Neural cell (in vitro differentiated cells): ENCODE data around the gene SZT2. TPM values are rescaled to one million over a fixed set of nuclear protein-coding genes. Genes with fewer than 3 reads are reported as not detected.
"Not testable (repeated sequence)": the region's sequence is repeated elsewhere in the genome, so short reads cannot be mapped to it uniquely, and the experiment has no call there.

Experiments used
- H2AFZ ChIP-seq: fragments of 200-600, 300-800 bp; sonication (generic), shearing (Covaris generic); 2 replicates; pipeline ENCODE4 v1.6.0; 2014; ENCODE audit warnings: low read depth, mild to moderate bottlenecking, antibody characterized with exemption, low read length, moderate library complexity
- H3F3A ChIP-seq: fragments of 200-600 bp; shearing (Covaris generic); 2 replicates; pipeline ENCODE4 v1.6.1; 2016; ENCODE audit warnings: mild to moderate bottlenecking, moderate library complexity, mixed read lengths, antibody characterized with exemption, low read length; ENCODE audit not compliant: insufficient read depth, poor library complexity, severe bottlenecking
- H3K27ac ChIP-seq: fragments of 200-600, 300-800 bp; sonication (generic), shearing (Covaris generic); 2 replicates; pipeline ENCODE4 v1.5.1; 2014; ENCODE audit warnings: mild to moderate bottlenecking, low read length, moderate library complexity
- H3K27me3 ChIP-seq: fragments of 300-800, 200-600 bp; sonication (generic), shearing (Covaris generic); 2 replicates; pipeline ENCODE4 v1.6.0; 2014; ENCODE audit warnings: mild to moderate bottlenecking, low read depth, low read length, moderate library complexity; ENCODE audit not compliant: insufficient read depth
- H3K36me3 ChIP-seq: fragments of 300-800, 200-600 bp; sonication (generic), shearing (Covaris generic); 2 replicates; pipeline ENCODE4 v1.5.1; 2014; ENCODE audit warnings: mild to moderate bottlenecking, antibody characterized with exemption, low read length, moderate library complexity; ENCODE audit not compliant: insufficient read depth
- H3K4me2 ChIP-seq: fragments of 300-800, 200-600 bp; sonication (generic), shearing (Covaris generic); 2 replicates; pipeline ENCODE4 v1.6.0; 2014; ENCODE audit warnings: mild to moderate bottlenecking, low read length
- H3K4me3 ChIP-seq: fragments of 300-800, 200-600 bp; sonication (generic), shearing (Covaris generic); 2 replicates; pipeline ENCODE4 v1.5.1; 2014; ENCODE audit warnings: mild to moderate bottlenecking, low read length, moderate library complexity
- H3K79me2 ChIP-seq: fragments of 200-600 bp; shearing (Covaris generic); replicated peaks from 2 replicates; pipeline ENCODE4 v1.6.0; 2014; ENCODE audit warnings: mild to moderate bottlenecking, low read length, moderate library complexity; ENCODE audit not compliant: insufficient read depth
- H3K9ac ChIP-seq: fragments of 300-800, 200-600 bp; sonication (generic), shearing (Covaris generic); 2 replicates; pipeline ENCODE4 v1.6.1; 2016; ENCODE audit warnings: mild to moderate bottlenecking, low read length, mixed read lengths
- H3K9me2 ChIP-seq: fragments of 200-600 bp; shearing (Covaris generic); 2 replicates; pipeline ENCODE4 v1.6.1; 2016; ENCODE audit warnings: mild to moderate bottlenecking, low read length, mixed read lengths; ENCODE audit not compliant: insufficient read depth
- H3K9me3 ChIP-seq: fragments of 200-600, 300-800 bp; sonication (generic), shearing (Covaris generic); 2 replicates; pipeline ENCODE4 v1.6.1; 2016; ENCODE audit warnings: mild to moderate bottlenecking, mixed run types, low read length, moderate library complexity, mixed read lengths
- H4K20me1 ChIP-seq: fragments of 200-600 bp; shearing (Covaris generic); 2 replicates; pipeline ENCODE4 v1.6.1; 2016; ENCODE audit warnings: mild to moderate bottlenecking, mixed run types; ENCODE audit not compliant: insufficient read depth
- CTCF ChIP-seq: fragments of 450-650 bp; IDR thresholded peaks from 2 replicates; pipeline ENCODE4 v1.5.1; 2014; ENCODE audit warnings: antibody characterized with exemption, mild to moderate bottlenecking, moderate library complexity; ENCODE audit not compliant: poor library complexity, severe bottlenecking
- EP300 ChIP-seq: fragments of 450-650 bp; conservative IDR thresholded peaks from 2 replicates; pipeline ENCODE4 v1.6.1; 2014; ENCODE audit warnings: antibody characterized with exemption, mild to moderate bottlenecking, moderate library complexity; ENCODE audit not compliant: poor library complexity, severe bottlenecking
- EZH2 ChIP-seq: fragments of 200-600, 300-800 bp; shearing (Covaris generic), sonication (generic); IDR thresholded peaks from 2 replicates; pipeline ENCODE4 v1.6.1; 2014; ENCODE audit warnings: antibody characterized with exemption, low read length, borderline replicate concordance, mild to moderate bottlenecking; ENCODE audit not compliant: insufficient read depth, poor library complexity, severe bottlenecking
- MXI1 ChIP-seq: fragments of 450-650 bp; conservative IDR thresholded peaks from 2 replicates; pipeline ENCODE4 v1.6.1; 2014; ENCODE audit warnings: antibody characterized with exemption, mild to moderate bottlenecking; ENCODE audit not compliant: poor library complexity, severe bottlenecking
- POLR2AphosphoS5 ChIP-seq: IDR thresholded peaks from 2 replicates; pipeline ENCODE4 v1.6.1; 2012
- RAD21 ChIP-seq: fragments of 450-650 bp; conservative IDR thresholded peaks from 2 replicates; pipeline ENCODE4 v1.6.1; 2014; ENCODE audit warnings: antibody characterized with exemption, mild to moderate bottlenecking, moderate library complexity
- REST ChIP-seq: IDR thresholded peaks from 2 replicates; pipeline ENCODE4 v1.6.1; 2012; ENCODE audit warnings: borderline replicate concordance
- SMC3 ChIP-seq: fragments of 450-650 bp; conservative IDR thresholded peaks from 2 replicates; pipeline ENCODE4 v1.6.1; 2014; ENCODE audit warnings: antibody characterized with exemption, mild to moderate bottlenecking, moderate library complexity; ENCODE audit not compliant: poor library complexity
- TAF1 ChIP-seq: IDR thresholded peaks from 2 replicates; pipeline ENCODE4 v1.6.1; 2012; ENCODE audit warnings: low read depth
- polyA plus RNA-seq: library from polyadenylated mRNA; depleted of rRNA; stranded (reverse); fragments of >200 nt; gene quantifications from 2 replicates; pipeline ENCODE4 v1.2.3, GENCODE V29; 2014

SZT2 gene
- polyA plus RNA-seq, 1 donor from 2014 or later: 6.6 TPM

DNA sequence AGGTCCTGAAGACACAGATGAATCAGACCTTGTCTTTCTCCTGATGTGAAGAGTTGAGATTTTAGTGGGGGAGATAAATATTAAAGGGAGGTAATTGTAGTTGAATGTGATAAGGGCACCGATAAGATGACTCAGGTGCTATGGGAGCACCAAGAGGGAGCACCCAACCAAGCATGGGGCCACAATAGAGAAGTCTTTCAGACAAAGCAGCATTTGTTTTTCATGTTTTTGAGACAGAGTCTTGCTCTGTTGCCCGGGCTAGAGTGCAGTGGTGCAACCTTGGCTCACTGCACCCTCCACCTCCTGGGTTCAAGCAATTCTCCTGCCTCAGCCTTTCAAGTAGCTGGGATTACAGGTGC is 16.2 kb downstream of the SZT2 start:
- TF ChIP-seq REST (no peak), EP300 (no peak), CTCF (no peak), POLR2AphosphoS5 (no peak), EZH2 (no peak), MXI1 (no peak), RAD21 (no peak), TAF1 (no peak), SMC3 (no peak)
- no peak overlapping the region for H3K27ac ChIP-seq

DNA sequence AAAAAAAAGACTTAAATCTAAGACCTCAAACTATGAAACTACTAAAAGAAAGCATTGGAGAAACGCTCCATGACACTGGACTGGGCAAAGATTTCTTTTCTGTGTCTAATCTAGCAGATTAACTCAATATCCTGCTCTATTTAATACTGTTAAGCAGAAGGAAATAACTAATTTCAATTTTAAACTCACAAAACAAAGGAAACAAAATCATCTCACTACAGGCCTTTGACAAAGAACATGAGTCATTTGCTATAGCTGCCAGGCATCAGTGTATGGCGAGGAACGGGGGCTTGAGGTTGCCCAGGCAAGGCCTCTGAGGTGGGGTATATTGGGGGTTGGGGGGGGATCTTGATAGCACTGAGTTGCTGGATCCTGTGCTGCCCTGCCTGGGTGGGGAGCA is 20.9 kb downstream of the SZT2 start:
- H3K79me2 ChIP-seq: no peaks in the 10 kb centered on the region
- no peaks in the 10 kb centered on the region for H3K9me3 ChIP-seq
- TF ChIP-seq RAD21: no peak
- no peak for TF ChIP-seq EP300
- no peak for TF ChIP-seq SMC3
- no peak for TF ChIP-seq EZH2
- no peak for TF ChIP-seq TAF1
- no peak for TF ChIP-seq MXI1
- no peak for TF ChIP-seq CTCF
- no peak for TF ChIP-seq POLR2AphosphoS5
- TF ChIP-seq REST: no peak

More for the DNA sequence above, 16.2 kb downstream of the SZT2 start:
- Histone ChIP-seq H3K4me3 (no peak overlapping the region), H2AFZ (no peak overlapping the region), H3K27me3 (no peaks in the 10 kb centered on the region), H3K79me2 (no peaks in the 10 kb centered on the region), H3K4me2 (no peak overlapping the region), H3K9me2 (no peaks in the 10 kb centered on the region), H3K9ac (no peak overlapping the region), H4K20me1 (no peaks in the 10 kb centered on the region), H3K9me3 (no peaks in the 10 kb centered on the region), H3K36me3 (no peaks in the 10 kb centered on the region), H3F3A (no peaks in the 10 kb centered on the region)

GRCh38 chr1:43413426-43413825 is 23.7 kb downstream of the SZT2 start:
- not testable (repeated sequence) for H3K36me3 ChIP-seq, H3F3A ChIP-seq

More for the DNA sequence above, 20.9 kb downstream of the SZT2 start:
- Histone ChIP-seq H3K27ac (no peak overlapping the region), H3F3A (no peaks in the 10 kb centered on the region), H3K4me3 (no peak overlapping the region), H3K36me3 (no peaks in the 10 kb centered on the region), H3K27me3 (no peaks in the 10 kb centered on the region), H3K9me2 (no peaks in the 10 kb centered on the region), H2AFZ (no peak overlapping the region), H4K20me1 (no peaks in the 10 kb centered on the region), H3K4me2 (no peak overlapping the region), H3K9ac (no peak overlapping the region)

More at GRCh38 chr1:43413426-43413825, 23.7 kb downstream of the SZT2 start:
- H3K4me3 ChIP-seq, H3K4me2 ChIP-seq, H3K79me2 ChIP-seq, H3K9me3 ChIP-seq, H3K9ac ChIP-seq, H3K27me3 ChIP-seq, H3K9me2 ChIP-seq, H3K27ac ChIP-seq, H4K20me1 ChIP-seq, H2AFZ ChIP-seq: not testable (repeated sequence)
